ENCODE data around the gene NXPH2.
"Not testable (repeated sequence)": the region's sequence is repeated elsewhere in the genome, so short reads cannot be mapped to it uniquely, and the experiment has no call there.

The NXPH2 gene

GRCh38 chr2:138658187-138658894 lies 121.8 kb downstream of the NXPH2 start:
- TF ChIP-seq YY1 (IDR thresholded peaks at IDR 0.05; ENCODE audit: insufficient read depth, insufficient read length) = no peak
- TF ChIP-seq SUZ12 (IDR thresholded peaks at IDR 0.05; ENCODE audit: extremely low read depth, insufficient read depth, insufficient read length) = no peak
- TF ChIP-seq ZNF274 (IDR thresholded peaks at IDR 0.05; ENCODE audit: low read depth, low read length) = no peak
- Histone ChIP-seq H3K27me3 (ENCODE audit: insufficient read depth, insufficient read length) (no peaks in the 10 kb centered on the region), H3K9me3 (ENCODE audit: insufficient read depth, low read length) (no peaks in the 10 kb centered on the region), H3K4me3 (ENCODE audit: insufficient read length, low read depth) (no peak overlapping the region), H3K4me1 (ENCODE audit: insufficient read depth, insufficient read length) (no peaks in the 10 kb centered on the region), H3K36me3 (ENCODE audit: insufficient read depth, insufficient read length, low read length) (no peaks in the 10 kb centered on the region), H3K9ac (ENCODE audit: insufficient read length, low read depth) (no peak overlapping the region)
- DNase-seq (ENCODE audit: low read depth, low spot score) = no peak

GRCh38 chr2:138654146-138654545 lies 126.0 kb downstream of the NXPH2 start:
- Histone ChIP-seq H3K4me3 (ENCODE audit: insufficient read length, low read depth) (no peak overlapping the region), H3K36me3 (ENCODE audit: insufficient read depth, insufficient read length, low read length) (no peaks in the 10 kb centered on the region), H3K4me1 (ENCODE audit: insufficient read depth, insufficient read length) (peaks cover 4% of the 10 kb centered on the region), H3K9ac (ENCODE audit: insufficient read length, low read depth) (no peak overlapping the region), H3K27me3 (ENCODE audit: insufficient read depth, insufficient read length) (no peaks in the 10 kb centered on the region), H3K9me3 (ENCODE audit: insufficient read depth, low read length) (no peaks in the 10 kb centered on the region)
- TF ChIP-seq YY1 (IDR thresholded peaks at IDR 0.05; ENCODE audit: insufficient read depth, insufficient read length) = no peak
- TF ChIP-seq ZNF274 (IDR thresholded peaks at IDR 0.05; ENCODE audit: low read depth, low read length) = no peak
- TF ChIP-seq SUZ12 (IDR thresholded peaks at IDR 0.05; ENCODE audit: extremely low read depth, insufficient read depth, insufficient read length) = no peak
- no peak for DNase-seq (ENCODE audit: low read depth, low spot score)

GRCh38 chr2:138652378-138652777 lies 127.8 kb downstream of the NXPH2 start:
- TF ChIP-seq ZNF274 (IDR thresholded peaks at IDR 0.05; ENCODE audit: low read depth, low read length) (no peak), SUZ12 (IDR thresholded peaks at IDR 0.05; ENCODE audit: extremely low read depth, insufficient read depth, insufficient read length) (no peak), YY1 (IDR thresholded peaks at IDR 0.05; ENCODE audit: insufficient read depth, insufficient read length) (no peak)
- H3K4me3 ChIP-seq (ENCODE audit: insufficient read length, low read depth) = no peak overlapping the region
- no peaks in the 10 kb centered on the region for H3K36me3 ChIP-seq (ENCODE audit: insufficient read depth, insufficient read length, low read length)
- H3K27me3 ChIP-seq (ENCODE audit: insufficient read depth, insufficient read length) = no peaks in the 10 kb centered on the region
- DNase-seq (ENCODE audit: low read depth, low spot score) = no peak
- no peak overlapping the region for H3K9ac ChIP-seq (ENCODE audit: insufficient read length, low read depth)
- no peaks in the 10 kb centered on the region for H3K9me3 ChIP-seq (ENCODE audit: insufficient read depth, low read length)
- peaks cover 9% of the 10 kb centered on the region for H3K4me1 ChIP-seq (ENCODE audit: insufficient read depth, insufficient read length)

GRCh38 chr2:138649571-138649970 lies 130.6 kb downstream of the NXPH2 start:
- Histone ChIP-seq H3K4me3 (ENCODE audit: insufficient read length, low read depth) (no peak overlapping the region), H3K27me3 (ENCODE audit: insufficient read depth, insufficient read length) (no peaks in the 10 kb centered on the region)
- no peak for DNase-seq (ENCODE audit: low read depth, low spot score)

GRCh38 chr2:138648606-138649005 lies 131.6 kb downstream of the NXPH2 start:
- Histone ChIP-seq H3K27me3 (ENCODE audit: insufficient read depth, insufficient read length) (no peaks in the 10 kb centered on the region), H3K9me3 (ENCODE audit: insufficient read depth, low read length) (no peaks in the 10 kb centered on the region), H3K9ac (ENCODE audit: insufficient read length, low read depth) (no peak overlapping the region), H3K36me3 (ENCODE audit: insufficient read depth, insufficient read length, low read length) (no peaks in the 10 kb centered on the region), H3K4me3 (ENCODE audit: insufficient read length, low read depth) (no peak overlapping the region), H3K4me1 (ENCODE audit: insufficient read depth, insufficient read length) (peaks cover 9% of the 10 kb centered on the region)
- no peak for TF ChIP-seq ZNF274 (IDR thresholded peaks at IDR 0.05; ENCODE audit: low read depth, low read length)
- no peak for TF ChIP-seq YY1 (IDR thresholded peaks at IDR 0.05; ENCODE audit: insufficient read depth, insufficient read length)
- no peak for TF ChIP-seq SUZ12 (IDR thresholded peaks at IDR 0.05; ENCODE audit: extremely low read depth, insufficient read depth, insufficient read length)
- peak; percentile 77 for DNase-seq (ENCODE audit: low read depth, low spot score)

More at GRCh38 chr2:138649571-138649970, 130.6 kb downstream of the NXPH2 start:
- TF ChIP-seq YY1 (IDR thresholded peaks at IDR 0.05; ENCODE audit: insufficient read depth, insufficient read length) (no peak), ZNF274 (IDR thresholded peaks at IDR 0.05; ENCODE audit: low read depth, low read length) (no peak)
- H3K9ac ChIP-seq (ENCODE audit: insufficient read length, low read depth) = no peak overlapping the region
- H3K4me1 ChIP-seq (ENCODE audit: insufficient read depth, insufficient read length) = peaks cover 9% of the 10 kb centered on the region
- no peaks in the 10 kb centered on the region for H3K9me3 ChIP-seq (ENCODE audit: insufficient read depth, low read length)
- H3K36me3 ChIP-seq (ENCODE audit: insufficient read depth, insufficient read length, low read length) = no peaks in the 10 kb centered on the region

- H3K36me3 ChIP-seq (ENCODE audit: insufficient read depth, insufficient read length, low read length); H3K9me3 ChIP-seq (ENCODE audit: insufficient read depth, low read length); H3K4me3 ChIP-seq (ENCODE audit: insufficient read length, low read depth); H3K9ac ChIP-seq (ENCODE audit: insufficient read length, low read depth); DNase-seq (ENCODE audit: low read depth, low spot score); H3K4me1 ChIP-seq (ENCODE audit: insufficient read depth, insufficient read length); H3K27me3 ChIP-seq (ENCODE audit: insufficient read depth, insufficient read length): not testable (repeated sequence)
These were observed 135.4 kb downstream of the NXPH2 start for GRCh38 chr2:138644776-138645175.

- H3K9me3 ChIP-seq (ENCODE audit: insufficient read depth, low read length) = no peaks in the 10 kb centered on the region
- H3K4me1 ChIP-seq (ENCODE audit: insufficient read depth, insufficient read length) = no peaks in the 10 kb centered on the region
- TF ChIP-seq ZNF274 (IDR thresholded peaks at IDR 0.05; ENCODE audit: low read depth, low read length) (no peak), SUZ12 (IDR thresholded peaks at IDR 0.05; ENCODE audit: extremely low read depth, insufficient read depth, insufficient read length) (no peak), YY1 (IDR thresholded peaks at IDR 0.05; ENCODE audit: insufficient read depth, insufficient read length) (no peak)
- H3K27me3 ChIP-seq (ENCODE audit: insufficient read depth, insufficient read length) = no peaks in the 10 kb centered on the region
- no peak for DNase-seq (ENCODE audit: low read depth, low spot score)
- no peaks in the 10 kb centered on the region for H3K36me3 ChIP-seq (ENCODE audit: insufficient read depth, insufficient read length, low read length)
- H3K4me3 ChIP-seq (ENCODE audit: insufficient read length, low read depth) = no peak overlapping the region
- H3K9ac ChIP-seq (ENCODE audit: insufficient read length, low read depth) = no peak overlapping the region
These were observed 139.1 kb downstream of the NXPH2 start for GRCh38 chr2:138640921-138641676.

All from NT2/D1 (cell line).